ENCODE data around the gene ARFGEF3.
A peak's percentile ranks its signal among the peaks of the same experiment; 100 is the strongest.

Gene ARFGEF3

GRCh38 chr6:138291849-138292181 is 130.1 kb downstream of the ARFGEF3 start:
- TF ChIP-seq, protein P1, sequence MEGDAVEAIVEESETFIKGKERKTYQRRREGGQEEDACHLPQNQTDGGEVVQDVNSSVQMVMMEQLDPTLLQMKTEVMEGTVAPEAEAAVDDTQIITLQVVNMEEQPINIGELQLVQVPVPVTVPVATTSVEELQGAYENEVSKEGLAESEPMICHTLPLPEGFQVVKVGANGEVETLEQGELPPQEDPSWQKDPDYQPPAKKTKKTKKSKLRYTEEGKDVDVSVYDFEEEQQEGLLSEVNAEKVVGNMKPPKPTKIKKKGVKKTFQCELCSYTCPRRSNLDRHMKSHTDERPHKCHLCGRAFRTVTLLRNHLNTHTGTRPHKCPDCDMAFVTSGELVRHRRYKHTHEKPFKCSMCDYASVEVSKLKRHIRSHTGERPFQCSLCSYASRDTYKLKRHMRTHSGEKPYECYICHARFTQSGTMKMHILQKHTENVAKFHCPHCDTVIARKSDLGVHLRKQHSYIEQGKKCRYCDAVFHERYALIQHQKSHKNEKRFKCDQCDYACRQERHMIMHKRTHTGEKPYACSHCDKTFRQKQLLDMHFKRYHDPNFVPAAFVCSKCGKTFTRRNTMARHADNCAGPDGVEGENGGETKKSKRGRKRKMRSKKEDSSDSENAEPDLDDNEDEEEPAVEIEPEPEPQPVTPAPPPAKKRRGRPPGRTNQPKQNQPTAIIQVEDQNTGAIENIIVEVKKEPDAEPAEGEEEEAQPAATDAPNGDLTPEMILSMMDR (conservative IDR thresholded peaks at IDR 0.05; ENCODE audit: low read length): no peak
- H3K4me3 ChIP-seq (ENCODE audit: low read length): no peak overlapping the region

GRCh38 chr6:138292482-138292881 is 130.7 kb downstream of the ARFGEF3 start:
- H3K4me3 ChIP-seq (ENCODE audit: low read length): no peak overlapping the region
- TF ChIP-seq, protein P1 (conservative IDR thresholded peaks at IDR 0.05; ENCODE audit: low read length): no peak
- DNase-seq (ENCODE audit: low read depth): no peak

More at GRCh38 chr6:138291849-138292181, 130.1 kb downstream of the ARFGEF3 start:
- no peak for DNase-seq (ENCODE audit: low read depth)

DNA sequence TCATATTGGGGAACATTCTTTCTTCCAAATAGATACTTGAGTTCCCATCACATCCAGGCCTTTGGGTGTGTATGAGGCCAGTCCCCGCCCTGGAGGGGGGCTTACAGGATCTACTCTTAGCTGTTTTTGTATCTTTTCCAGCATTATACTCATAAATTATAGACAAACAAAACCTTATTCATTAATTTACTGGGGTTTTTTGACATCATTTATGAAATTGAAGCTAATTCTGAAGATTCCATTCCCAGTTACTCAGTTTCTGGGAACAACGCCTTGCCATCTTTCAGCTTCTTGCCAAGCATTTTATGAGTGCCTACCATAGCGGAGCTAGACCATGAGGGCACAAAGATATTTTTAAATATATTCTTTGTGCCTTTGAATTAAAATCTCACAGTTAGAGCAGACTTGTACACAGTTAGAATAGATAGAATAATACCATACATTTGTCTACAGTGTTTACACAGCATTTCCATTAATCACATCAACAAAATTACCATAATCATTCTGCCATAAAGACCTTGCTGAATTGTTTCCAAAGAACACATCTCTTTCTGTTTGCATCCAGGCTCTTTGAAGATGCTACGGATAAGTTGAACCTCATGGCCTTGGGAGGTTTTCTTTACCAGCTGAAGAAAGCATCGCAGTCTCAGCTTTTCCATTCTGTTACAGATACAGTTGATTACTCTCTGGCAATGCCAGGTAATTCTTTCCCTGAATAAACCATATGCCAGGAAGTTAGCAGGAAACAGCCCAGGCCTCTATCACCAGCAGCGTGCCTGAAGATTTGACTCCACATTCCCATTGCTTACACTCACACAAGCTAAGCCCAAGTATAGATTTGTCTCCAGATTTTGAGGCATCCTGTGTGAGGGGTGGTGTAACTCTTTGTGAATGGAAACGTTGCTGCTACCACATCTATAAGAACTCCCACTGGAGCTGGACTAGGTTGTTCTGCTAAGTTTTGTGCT is 132.0 kb downstream of the ARFGEF3 start:
- TF ChIP-seq, protein P1 (conservative IDR thresholded peaks at IDR 0.05; ENCODE audit: low read length): no peak
- no peak overlapping the region for H3K4me3 ChIP-seq (ENCODE audit: low read length)
- DNase-seq (ENCODE audit: low read depth): peak; percentile 72

DNA sequence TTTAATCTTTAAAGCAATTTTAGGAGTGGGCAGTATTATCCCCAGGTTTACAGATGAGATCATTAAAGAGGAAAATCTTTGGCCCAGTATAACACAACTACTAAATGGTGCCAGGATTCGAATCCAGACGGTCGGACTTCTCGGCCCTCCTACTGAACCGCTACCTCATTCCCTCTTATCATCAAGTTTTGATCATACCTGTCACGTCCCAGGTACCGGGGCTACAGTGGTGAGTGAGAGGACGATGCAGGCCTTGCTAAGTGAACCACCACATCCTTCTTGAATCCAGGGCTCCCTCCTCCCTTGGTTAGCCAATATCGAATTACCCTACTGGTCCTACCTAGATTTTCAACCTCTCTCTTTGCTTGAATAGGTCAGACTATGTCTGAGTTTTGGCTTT is 134.6 kb downstream of the ARFGEF3 start:
- no peak for DNase-seq (ENCODE audit: low read depth)
- H3K4me3 ChIP-seq (ENCODE audit: low read length): no peak overlapping the region
- TF ChIP-seq, protein P1 (conservative IDR thresholded peaks at IDR 0.05; ENCODE audit: low read length): no peak

- TF ChIP-seq, protein P1 (conservative IDR thresholded peaks at IDR 0.05; ENCODE audit: low read length): no peak
- no peak for DNase-seq (ENCODE audit: low read depth)
- H3K4me3 ChIP-seq (ENCODE audit: low read length): no peak overlapping the region
These were observed 135.0 kb downstream of the ARFGEF3 start for GRCh38 chr6:138296786-138297185.

DNA sequence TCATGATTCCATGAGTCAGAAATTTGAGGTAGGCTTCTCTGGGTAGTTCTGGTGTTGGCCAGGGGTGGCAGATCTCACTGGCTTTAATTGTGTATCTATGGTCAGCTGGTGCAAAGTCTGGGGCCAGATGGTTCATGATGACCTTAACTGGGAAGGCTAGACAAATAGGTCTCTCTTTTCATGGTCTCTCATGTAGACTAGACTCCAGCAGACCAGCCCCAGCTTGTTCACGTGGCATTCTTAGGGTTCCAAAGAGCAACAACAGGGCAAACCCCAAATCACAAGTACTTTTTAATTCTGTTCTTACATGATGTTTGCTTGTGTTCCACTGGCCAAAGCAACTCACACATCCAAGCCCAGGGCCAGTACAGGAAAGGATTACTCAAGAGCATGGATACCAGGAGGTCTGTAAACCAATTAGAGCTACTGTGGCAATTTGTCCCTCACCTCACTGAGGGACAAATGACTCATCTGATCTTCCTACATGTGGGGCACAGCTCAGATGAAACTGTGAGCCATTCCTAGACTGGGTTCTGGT is 136.1 kb downstream of the ARFGEF3 start:
- peak; percentile 32 for DNase-seq (ENCODE audit: low read depth)
- TF ChIP-seq, protein P1 (conservative IDR thresholded peaks at IDR 0.05; ENCODE audit: low read length): no peak
- H3K4me3 ChIP-seq (ENCODE audit: low read length): no peak overlapping the region

GRCh38 chr6:138300469-138300868 is 138.7 kb downstream of the ARFGEF3 start:
- TF ChIP-seq, protein P1 (conservative IDR thresholded peaks at IDR 0.05; ENCODE audit: low read length): no peak
- DNase-seq (ENCODE audit: low read depth): no peak
- H3K4me3 ChIP-seq (ENCODE audit: low read length): no peak overlapping the region
